GM19452 (cell line): Measurements from ENCODE around the gene PPP1R12A.
A peak's percentile ranks its signal among the peaks of the same experiment; 100 is the strongest.
"Not testable (repeated sequence)": the region's sequence is repeated elsewhere in the genome, so short reads cannot be mapped to it uniquely, and the experiment has no call there.

Experiments
- ATAC-seq: cut with Tn5 transposase; IDR thresholded peaks from one replicate; pipeline ENCODE4 v1.9.1; 2021; ENCODE audit not compliant: unreplicated experiment

PPP1R12A gene

DNA sequence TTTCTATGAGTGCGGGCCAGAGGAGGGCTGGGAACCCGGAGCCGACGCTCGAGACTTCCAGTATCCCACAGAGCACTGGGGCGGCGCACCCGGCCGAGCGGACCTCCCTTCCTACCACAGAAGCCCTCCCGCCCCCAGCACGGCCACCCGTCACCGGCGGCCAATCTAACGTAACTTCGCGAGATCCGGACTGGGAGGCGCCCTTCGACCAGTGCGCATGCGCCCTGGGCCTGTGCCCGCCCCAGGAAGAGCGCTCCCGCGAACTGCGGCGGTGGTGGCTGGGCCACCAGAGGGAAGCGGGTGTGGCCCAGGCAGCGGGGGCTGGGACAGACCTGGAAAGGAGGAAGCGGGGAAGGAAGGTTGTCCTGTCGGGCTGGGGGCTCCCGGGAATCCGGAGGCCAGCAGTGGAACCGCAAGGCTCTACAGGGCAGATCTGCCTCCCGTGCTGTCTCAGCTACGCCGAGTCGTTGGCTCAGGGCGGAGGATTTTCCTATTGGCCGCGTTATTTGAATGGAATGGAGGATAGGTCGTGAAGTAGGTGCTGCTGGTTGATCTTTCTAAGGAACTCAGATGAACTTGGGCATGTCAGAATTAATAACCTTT is at the start of gene PPP1R12A:
Gene PPP1R12A, minus strand, starts transcription at position 77 of the 603 bp plus-strand sequence. CDS start 166 bp downstream, outside the sequence.
- peak; percentile 83 for ATAC-seq

DNA sequence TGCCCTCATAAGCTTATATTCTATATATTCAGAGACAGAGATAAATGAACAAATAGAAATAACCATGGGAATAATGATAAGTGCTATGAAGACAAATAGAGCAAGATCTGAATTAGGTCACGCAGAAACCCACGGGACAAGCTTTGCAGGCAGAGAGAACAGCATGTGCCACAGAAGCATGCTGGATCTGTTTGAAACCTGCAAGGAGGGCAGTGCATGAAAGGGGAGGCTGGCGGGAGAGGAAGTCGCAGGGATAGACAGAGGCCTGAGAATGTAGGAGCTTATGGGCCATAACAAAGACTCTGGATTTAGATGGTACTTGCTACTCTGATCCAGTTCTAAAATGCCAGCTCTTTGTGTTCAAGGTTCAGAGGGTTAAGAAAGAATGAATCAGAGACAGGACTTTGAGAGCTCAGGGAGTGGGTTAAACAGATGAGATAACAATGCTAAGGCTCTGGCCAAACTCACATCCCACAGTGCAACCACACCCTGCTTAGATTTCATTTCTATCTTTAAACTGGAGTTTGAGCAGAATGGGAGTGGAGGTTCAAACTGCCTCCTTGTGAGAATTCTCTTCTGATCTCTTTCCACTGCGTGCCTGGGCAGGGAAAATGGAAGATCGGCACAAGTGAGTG is 49.2 kb upstream of the PPP1R12A start:
- no peak for ATAC-seq

DNA sequence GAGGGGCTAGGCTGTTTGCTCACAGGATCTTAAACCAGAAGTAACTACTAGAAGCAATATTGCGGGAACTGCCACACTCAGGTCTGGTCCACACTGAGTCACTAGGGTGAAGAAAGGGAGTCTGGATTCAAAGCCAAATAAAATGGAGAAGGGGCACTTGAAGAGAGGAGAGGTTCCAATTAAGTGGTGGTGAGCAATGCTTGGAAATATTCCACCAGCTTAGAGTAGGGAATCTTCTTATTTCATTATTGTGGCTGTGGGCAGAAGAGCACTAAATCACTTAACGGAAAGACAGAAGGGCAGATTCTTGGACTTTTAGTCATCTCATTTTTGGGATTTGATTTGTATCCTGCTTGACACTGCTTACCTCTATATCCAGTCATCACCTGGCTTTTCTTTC is 48.6 kb upstream of the PPP1R12A start:
- ATAC-seq, result no peak

DNA sequence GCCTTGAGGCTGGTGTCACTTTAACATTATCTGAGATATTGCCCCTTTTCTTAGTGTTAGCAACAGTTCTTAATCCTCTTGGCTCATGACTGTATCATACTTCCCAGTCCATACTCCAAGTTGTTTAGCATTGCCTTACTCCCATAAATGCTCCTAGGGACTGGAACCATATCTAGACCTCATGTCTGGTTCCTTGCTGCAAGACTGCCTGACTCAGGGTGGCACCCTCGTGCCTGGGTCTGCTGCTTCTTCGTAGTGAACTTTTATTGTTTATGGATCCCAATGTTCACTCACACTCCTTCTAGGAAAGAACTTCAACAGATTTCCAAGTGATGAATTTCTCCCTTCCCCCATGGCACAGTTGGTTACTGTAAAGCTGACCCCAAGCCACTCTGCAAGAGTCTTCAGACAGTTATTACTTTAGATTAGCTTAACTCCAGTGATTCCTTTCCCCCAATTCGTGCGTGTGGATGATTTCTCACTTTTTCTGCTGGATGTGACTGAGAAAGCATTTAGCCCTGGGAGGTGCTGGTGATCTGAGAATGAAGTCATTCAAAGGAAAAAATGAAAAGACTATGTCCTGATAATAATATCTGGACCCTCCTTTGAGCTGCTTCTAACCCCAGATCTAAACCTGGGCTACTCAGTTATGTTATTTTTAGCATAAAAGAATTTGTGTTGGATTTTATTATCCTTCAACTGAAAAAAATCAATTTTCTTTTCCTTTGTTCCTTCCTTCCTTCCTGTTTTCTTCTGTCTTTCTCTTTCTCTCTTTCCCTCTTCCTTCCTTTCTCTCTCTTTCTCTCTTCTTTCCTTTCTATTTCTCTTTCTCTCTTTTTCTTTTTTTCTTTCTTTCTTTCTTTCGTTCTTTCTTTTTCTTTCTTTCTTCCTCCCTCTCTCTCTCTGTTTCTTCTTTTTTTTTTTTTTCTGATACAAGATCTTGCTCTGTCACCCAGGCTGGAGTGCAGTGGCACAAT is 47.5 kb upstream of the PPP1R12A start:
- ATAC-seq, result no peak

DNA sequence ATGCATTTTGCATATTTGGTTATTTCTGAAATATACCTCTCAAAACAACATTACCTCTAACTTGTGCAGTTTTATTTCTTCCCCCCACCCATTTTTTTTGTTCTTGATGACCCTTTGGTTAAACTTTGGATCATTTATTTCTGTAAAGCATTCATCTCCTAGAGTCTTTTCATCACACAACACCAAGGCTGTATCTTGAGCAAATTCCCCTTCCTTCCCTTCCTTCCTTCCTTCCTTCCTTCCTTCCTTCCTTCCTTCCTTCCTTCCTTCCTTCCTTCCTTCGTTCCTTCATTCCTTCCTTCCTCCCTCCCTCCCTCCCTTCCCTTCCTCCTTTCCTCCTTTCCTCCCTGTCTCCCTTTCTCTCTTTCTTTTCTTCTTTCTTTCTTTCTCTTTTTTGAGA is 43.8 kb upstream of the PPP1R12A start:
- ATAC-seq, result no peak

DNA sequence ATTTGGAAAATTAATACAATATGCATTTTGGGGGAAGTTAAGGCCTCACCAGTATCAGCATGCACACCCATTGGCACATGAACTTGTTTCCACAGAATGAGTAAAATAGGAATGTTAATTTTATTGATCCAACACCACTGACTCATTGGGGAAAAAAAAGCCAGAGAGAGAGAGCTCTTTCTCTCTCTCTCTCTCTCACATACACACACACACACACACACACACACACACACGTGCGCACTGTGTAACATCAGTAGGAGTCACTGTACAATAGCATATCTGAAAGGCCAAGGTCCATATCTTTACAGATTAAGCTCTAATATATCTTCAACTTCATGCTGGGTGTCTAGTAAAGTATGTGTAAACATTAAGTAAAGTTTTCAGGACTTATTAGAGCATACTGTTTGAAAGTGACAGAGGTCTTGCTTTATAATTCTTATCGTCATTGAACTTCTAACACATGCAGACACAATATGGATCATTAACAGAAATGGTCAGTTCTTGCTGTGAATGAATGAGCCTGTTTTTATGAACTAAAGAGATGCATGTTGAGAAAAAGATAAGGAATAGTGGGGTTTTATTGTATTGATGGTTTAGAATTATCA is 43.1 kb upstream of the PPP1R12A start:
- not testable (repeated sequence) for ATAC-seq

DNA sequence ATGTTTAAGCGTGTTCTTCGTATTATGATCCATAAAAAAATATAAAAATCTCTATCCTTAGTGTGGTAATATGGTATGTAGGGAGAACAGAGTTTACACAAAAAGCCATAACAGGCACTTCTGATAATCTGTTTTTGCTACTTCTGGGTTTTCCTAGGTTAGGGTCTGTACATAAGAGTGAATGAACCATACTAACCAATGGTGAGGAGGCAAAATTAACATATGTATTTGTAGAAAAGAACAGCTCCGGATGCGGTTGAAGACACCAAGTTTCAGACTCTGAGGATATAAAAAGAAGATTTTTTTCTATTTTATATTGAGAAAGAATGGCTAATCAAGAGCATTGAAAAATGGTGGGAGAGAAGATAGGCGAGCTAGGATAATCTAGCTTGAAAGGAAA is 40.2 kb upstream of the PPP1R12A start:
- ATAC-seq, result no peak

DNA sequence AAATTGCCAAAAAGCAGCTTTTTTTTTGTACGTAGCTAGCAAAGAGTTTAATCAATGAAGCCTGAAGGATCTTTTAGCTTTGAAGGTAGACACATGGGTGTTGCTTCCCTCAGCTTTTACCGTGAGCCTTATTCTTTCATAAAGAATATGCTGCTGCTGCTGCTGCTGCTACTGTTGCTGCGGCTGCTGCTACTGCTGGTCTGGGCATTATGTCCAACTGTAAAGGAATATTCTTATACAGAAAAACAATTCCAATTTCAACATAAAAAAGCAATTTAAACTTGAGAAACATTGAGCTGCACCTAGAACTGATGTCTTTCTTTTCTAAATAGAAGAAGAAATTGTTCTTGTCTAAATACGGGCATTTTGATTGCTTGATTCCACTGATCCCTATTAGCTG is 38.9 kb upstream of the PPP1R12A start:
- no peak for ATAC-seq

DNA sequence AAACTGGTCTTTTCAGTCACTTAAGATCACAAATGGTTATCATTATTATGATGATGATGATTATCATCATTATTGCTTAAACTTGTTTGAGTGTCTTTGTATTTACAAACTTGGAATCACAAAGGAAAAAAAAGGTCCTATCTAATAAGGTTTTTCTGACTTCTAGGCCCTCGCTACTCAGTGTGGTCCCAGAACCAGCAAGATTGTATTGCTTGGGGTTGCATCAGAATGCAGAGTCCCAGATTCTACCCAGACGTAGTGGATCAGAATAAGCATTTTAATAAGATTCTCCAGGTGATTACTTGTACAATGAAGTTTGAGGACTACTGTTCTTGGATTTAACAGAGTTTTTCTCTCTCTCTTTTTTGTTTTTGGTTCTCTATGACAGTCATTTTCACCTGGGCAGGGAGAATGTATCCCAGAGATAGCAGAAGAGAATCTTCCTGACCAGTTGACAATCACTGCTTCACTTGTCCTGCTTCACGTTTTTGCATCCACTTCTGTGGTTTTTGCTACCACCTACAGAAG is 29.3 kb upstream of the PPP1R12A start:
- ATAC-seq, result no peak

DNA sequence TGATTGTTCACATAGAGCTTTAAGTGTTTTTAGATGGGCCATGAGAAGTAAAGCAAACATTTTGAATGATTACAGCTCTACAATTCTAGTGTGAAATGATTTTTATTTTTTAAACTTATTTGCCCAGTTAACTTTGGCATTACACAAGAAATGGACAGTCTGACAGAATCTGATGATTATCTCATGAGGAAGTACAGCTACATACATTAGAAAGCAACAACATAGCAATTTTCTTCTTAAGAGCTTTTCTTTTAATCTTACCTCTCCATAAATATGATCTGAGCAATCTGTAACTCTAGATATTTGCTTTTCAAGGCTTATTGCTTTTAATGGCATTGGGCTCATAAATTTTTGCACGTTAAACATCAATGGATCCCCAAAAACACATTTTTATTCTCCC is 26.5 kb upstream of the PPP1R12A start:
- no peak for ATAC-seq

DNA sequence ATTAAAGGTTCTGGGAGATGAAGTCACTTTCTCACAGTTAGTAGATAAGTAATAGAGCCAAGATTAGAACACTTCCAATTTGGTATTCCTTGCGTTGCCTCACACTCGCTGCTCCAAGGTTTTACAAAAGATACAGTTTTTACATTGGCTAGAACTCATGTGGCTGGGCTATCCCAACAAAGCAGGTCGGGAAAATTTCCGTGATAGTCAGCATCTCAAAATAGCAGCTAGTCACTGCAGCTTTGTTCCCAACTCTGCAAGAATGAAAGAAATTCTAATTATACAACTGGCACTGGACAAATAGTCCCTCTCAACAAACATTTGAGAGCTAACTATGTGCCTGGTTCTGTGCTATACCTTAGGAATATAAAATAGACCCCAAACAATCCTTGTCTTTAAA is 24.6 kb upstream of the PPP1R12A start:
- no peak for ATAC-seq

DNA sequence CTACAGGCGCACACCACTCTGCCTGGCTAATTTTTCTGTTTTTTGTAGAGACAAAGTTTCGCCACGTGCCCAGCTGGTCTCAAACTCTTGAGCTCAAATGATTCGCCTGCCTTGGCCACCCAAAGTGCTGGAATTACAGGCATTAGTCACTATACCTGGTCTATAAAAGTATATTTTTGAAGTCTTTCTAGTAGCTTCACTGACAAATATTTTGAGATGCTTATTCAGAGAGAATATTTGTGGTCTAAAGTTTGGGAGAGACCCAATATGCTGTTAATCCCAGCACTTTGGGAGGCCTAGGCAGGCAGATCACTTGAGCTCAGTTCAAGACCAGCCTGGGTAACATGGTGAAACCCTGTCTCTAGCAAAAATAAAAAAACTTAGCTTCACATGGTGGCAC is 22.0 kb upstream of the PPP1R12A start:
- no peak for ATAC-seq

DNA sequence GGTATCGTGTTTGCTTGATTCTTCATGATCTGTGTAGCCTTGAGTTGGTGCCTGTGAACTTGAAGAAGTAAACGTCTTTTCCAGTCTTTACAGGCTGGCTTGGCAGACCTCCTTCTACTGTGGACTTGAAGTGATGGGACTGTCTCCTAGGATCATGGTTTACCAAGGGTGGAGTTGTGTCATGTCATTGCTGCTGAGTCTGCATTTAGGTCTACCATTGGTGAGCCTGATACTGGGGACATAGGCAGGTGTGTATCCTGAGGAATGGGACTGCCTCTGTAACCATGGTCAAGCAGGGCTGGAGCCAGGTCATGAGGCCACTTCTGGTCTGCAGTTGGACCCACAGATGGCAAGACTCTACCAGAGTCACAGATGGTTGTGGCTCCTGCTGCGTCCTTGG is 20.7 kb upstream of the PPP1R12A start:
- no peak for ATAC-seq

DNA sequence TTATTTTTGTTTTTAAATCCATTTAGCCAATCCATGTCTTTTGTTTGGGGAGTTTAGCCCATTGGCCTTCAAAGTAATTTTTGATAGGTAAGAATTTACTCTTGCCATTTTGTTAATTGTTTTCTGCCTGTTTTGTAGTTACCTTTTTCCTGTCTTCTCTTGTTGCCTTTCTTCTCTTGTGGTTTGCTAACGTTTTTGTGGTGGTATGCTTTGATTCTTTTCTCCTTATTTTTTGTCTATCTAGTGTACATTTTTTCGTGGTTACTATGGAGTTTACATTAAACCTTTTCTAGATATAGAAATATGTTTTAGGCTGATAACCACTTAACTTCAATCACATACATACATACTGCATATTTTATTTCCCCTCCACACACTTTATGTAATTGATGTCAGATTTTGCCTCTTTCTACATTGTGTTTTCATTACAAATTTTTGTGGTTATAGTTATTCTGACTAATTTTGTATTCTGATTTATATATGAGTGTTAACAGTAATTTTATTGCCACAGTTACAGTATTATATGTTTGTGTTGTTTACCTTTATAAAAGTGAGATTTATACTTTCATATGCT is 19.2 kb upstream of the PPP1R12A start:
- ATAC-seq, result no peak

DNA sequence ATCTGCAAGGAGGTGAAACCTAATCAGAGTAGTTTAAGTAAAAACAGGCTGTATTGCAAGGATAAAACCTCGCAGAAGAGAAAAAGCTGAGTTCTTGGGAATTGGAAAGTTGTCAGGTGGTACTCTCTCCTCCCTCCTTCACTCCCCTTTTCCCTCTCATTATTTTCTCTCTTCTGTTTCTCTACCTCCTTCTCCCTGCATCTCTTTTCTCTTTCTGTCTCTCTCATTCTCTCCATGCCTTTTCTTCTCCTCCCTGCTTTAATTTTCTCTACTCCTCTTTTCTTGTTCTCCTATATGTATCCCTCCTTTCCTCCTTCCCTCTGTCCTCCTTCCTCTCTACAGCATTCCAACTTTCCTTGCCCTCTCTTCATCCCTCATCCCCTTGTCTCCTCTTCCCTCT is 14.2 kb upstream of the PPP1R12A start:
- ATAC-seq, result no peak

DNA sequence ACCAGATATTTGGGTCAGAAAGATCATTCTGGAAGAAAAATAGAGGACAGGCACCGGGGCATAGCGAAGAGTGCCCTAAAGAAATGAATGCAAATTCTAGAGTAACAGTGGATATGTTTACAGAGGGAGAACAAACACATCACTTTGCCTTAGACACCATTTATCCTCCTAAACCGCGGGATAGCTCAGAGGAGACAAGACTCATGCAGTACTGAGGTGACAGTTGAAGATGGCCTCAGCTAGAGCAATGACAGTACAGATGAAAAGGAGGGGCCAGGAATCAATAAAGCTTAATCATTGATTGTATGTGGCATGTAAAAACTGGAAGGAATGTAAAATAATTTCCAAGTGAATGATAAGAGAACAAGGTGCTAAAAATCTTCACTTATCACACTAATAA is 10.5 kb upstream of the PPP1R12A start:
- ATAC-seq, result no peak

DNA sequence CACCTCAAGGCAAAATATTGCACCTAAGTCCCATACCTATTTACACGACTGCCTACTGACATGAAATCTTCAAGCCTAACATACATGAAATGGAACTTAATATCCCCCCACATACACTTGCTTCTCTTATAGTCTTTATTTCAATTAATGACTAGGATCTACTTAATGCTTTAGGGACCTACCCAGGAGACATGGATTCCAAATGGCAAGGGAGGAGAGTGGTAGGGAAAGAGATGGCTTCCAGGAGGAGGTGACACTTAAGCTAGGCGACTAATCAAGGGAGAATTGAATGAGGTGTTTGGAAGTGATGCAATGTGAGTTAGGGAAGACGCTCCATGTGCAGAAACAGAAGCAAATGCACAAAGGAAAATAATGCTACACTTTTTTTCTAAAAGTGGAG is 9.7 kb upstream of the PPP1R12A start:
- ATAC-seq, result no peak

DNA sequence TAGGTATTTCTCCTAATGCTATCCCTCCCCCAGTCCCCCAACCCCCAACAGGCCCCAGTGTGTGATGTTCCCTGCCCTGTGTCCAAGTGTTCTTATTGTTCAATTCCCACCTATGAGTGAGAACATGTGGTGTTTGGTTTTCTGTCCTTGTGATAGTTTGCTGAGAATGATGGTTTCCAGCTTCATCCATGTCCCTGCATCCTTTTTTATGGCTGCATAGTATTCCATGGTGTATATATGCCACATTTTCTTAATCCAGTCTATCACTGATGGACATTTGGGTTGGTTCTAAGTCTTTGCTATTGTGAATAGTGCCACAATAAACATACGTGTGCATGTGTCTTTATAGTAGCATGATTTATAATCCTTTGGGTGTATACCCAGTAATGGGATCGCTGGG is 7.9 kb upstream of the PPP1R12A start:
- ATAC-seq, result not testable (repeated sequence)

DNA sequence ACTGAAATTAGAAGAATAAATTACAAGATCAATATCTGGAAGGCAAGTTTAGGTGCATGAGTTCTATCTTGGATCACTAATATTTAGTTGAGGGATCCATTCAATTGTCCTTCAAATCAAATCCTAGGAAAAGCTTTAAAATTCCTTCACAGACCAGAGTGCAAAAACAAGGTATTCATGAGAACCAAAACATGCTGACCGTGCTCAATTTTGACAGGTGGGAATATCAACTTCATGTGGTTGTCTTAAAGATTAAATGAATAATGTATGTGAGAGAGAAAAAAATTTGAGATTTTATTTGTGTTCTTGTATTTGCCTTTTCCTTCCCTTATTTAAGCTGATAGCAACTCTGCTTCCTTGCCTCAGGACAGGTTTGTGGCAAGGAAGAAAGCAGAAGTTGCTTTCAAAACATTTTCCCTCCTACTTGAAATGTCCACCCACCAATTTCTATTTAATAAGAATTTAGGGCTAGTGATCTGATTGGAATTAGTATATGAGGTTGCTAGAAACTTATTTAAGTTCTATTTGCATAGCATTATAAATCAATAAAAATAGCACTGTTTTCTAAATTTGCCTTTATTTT is 4.9 kb upstream of the PPP1R12A start:
- ATAC-seq, result no peak

DNA sequence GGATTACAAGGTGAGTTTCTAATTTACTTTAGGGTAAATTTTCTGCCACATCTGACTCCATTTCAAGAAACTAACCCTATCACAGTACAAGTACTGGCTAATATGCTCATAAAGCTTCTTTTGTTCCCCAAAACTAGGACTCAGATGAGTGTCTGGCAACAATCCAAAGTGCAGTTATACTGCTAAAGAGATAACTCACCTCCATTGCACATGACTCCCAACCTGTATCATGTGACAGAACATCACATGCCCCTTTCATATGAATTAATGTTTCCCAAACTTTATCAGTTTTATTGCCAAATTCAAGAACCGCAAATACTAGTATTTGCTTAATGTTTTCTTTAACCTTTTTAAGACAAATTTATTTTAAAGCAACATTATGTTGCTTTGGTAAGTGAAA is 3.9 kb upstream of the PPP1R12A start:
- ATAC-seq, result no peak

DNA sequence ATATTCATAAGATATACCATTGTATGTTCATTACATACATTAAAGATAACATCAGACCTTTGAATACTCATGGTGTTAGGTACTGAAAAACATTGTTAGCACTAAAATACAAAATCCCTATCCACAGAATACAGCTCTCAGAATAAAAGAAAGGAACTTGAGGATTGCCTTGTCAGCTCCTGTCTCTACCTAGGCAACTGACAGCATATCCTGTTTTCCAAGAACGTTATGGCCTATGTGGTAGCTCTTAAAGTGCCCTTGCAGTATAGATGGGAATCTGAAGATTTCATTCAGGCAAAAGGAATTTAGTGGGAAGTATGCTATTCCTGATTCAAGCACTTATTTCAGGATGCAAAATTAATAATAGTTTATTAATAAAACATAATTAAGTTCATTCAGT is 1.8 kb upstream of the PPP1R12A start:
- no peak for ATAC-seq
